GM13977 (cell line): ENCODE results near the gene COL11A1.

Experiments used
- DNase-seq: peaks from one replicate; pipeline ENCODE4 v3.0.0; 2012; ENCODE audit warnings: low spot score
- in situ Hi-C: fragments of 300-500 bp; cut with MboI; formaldehyde crosslinking; loops from one replicate; pipeline ENCODE4 v1.12.0; 2022; ENCODE audit warnings: low sequenced_read_pairs, low pct_unique_long_range_greater_than_20kb, mixed read lengths, inconsistent platforms; ENCODE audit not compliant: unreplicated experiment
- TF ChIP-seq, protein P1 (sequence below): IDR thresholded peaks from 2 replicates; pipeline ENCODE4 v1.5.1; 2012; ENCODE audit warnings: mild to moderate bottlenecking, control low read depth; ENCODE audit not compliant: insufficient read depth; ENCODE audit errors: extremely low read depth, missing control alignments

The COL11A1 gene

DNA sequence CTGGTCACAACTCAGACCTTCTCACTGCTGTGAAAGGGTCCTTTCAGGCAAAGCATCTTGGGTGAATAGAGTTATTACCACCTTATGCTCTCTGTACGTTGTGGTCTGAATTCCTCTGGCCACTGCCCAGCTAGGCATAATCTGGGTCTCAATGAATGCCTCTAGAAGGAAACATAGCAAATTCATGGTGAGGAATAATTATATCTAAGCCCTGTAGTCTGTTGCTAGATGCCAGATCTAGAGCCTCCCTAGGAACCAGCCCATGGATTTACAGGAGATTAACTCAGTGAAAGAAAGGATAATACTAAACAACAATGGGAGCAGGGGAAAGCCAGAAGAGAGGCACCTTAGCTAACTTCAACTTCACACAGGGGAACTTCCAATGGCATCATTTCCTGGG is 2.4 kb upstream of the COL11A1 start:
- TF ChIP-seq, protein P1, sequence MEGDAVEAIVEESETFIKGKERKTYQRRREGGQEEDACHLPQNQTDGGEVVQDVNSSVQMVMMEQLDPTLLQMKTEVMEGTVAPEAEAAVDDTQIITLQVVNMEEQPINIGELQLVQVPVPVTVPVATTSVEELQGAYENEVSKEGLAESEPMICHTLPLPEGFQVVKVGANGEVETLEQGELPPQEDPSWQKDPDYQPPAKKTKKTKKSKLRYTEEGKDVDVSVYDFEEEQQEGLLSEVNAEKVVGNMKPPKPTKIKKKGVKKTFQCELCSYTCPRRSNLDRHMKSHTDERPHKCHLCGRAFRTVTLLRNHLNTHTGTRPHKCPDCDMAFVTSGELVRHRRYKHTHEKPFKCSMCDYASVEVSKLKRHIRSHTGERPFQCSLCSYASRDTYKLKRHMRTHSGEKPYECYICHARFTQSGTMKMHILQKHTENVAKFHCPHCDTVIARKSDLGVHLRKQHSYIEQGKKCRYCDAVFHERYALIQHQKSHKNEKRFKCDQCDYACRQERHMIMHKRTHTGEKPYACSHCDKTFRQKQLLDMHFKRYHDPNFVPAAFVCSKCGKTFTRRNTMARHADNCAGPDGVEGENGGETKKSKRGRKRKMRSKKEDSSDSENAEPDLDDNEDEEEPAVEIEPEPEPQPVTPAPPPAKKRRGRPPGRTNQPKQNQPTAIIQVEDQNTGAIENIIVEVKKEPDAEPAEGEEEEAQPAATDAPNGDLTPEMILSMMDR = no peak
- in situ Hi-C loops = loop anchor here (25.0 kb wide), 1 partner anchor 402 kb away; no protein-coding TSS in a partner anchor
- no peak for DNase-seq

DNA sequence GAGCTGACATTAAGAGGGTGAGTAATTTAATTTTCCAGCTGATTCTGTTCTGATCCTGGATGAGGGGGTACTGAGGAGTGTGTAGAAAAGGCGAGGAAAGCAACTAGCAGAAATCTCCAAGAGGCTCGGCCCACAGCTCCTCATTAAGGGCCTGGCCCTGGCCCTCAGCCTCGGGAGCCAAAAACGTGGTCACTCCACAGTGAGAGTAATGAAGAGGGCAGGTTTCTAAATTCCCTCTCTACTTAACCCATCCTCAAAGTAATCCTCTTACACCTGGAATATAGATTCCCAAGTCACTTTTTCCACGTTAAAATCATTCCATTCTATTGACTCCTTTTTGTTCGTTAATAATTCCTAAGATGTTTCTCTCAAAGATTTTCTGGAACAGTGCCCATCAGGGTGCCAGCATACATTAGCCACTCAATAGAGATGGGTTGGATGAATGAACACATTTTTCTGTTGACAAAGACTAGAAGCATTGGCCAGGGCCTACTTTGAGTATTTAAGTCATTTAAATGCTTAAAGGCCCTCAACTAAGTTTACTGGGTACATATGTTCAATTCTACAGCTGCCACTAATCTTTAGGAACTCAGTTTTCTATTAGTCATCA is 1.1 kb upstream of the COL11A1 start:
- TF ChIP-seq, protein P1 = no peak
- in situ Hi-C loops = loop anchor here (25.0 kb wide), 1 partner anchor 403 kb away; no protein-coding TSS in a partner anchor
- no peak for DNase-seq

DNA sequence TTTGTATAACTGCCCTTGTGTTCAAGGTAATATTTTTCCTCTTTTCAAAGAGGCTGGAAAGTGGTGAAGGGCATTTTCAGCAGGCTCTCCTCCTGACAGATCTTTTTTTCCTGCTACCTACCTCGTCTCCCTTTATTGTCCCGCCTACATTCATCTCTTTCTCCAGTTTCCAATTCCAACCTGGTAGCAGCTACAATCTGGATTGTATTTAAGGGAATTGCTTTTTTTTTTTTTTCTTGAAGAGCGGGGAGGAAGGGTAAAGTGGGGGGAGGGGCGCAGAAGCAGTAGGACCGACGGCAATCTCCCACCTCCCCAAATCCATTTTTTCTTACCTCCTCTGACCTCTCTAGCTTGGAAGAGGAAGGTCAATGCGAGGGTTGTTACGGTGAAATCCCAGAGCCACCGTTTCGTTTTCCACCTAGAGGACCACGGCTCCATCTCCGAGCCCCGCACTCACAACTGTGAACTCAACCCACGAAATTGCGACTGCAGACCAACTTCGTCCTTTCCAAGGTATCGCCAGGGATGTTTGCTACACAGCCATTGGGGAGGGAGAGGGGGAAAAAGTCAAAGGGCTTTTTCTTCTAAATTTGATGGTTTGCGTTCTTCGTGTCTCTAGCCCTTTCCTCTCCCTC is 464 bp downstream of the COL11A1 start:
- TF ChIP-seq, protein P1 = no peak
- in situ Hi-C loops = loop anchor here (25.0 kb wide), 1 partner anchor 404 kb away; no protein-coding TSS in a partner anchor
- DNase-seq = no peak

DNA sequence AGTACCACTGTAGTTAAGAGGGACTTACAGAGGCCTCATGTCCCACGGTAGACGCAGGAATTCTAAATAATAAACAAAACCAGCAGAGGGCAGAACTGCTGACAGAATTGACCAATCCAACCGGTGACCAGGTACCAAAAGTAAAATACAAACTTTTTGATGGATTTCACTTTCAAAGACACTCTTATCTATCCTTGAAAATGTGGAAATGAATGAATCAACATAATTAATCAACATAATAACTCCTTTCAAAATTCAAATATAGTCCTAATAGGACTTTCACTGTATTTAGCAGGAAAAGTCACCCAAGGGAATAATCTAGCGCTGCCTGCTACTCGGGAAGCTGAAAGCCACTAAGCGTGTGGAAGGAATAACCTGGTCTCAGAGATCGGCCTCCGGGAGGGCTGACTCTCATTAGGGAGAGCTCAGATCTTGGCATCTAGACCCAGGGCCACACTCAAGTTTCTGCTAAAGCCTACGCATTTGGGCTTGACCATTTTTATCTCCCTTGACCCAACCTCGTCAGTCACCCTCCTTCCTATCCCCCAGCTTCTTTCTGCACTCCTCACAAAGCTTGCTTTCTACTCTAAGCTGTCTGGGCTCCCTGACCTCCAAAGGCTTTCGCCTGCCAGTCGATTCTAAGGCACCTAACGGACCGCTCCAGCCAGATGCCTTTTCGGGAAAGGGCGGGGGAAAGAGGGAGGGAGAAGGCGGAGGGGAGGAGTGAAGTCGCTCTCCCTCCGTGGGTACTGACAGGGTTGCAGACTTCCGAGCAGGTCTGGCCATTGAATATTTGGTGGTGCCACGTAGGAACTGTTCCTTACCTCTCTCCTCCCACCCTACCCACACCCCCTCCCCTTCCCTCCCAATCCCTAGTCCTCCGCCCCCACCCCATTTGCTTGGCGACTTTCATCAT is 1.6 kb downstream of the COL11A1 start:
- peak; percentile 34 for DNase-seq
- in situ Hi-C loops = loop anchor here (25.0 kb wide), 1 partner anchor 406 kb away; no protein-coding TSS in a partner anchor
- TF ChIP-seq, protein P1 = peak; percentile 38

DNA sequence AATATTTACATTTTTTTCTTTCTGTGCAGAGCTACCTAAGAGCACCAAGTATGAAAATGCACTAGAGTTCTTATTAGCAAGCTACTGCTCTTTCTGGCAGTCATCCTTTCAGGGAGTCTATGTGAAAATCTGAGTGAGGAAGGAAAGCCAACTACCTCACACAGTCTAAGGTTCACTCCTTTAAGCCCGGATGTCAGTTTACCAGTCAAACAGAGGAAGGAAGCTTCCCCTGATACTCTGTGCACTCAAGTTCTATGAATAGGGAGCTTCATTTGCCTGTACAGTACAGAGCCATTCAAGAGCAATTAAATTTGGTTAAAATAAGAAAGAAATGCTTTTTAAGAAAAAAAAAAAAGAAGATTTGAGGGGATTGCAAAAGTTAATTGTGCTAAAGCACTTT is 6.9 kb downstream of the COL11A1 start:
- TF ChIP-seq, protein P1 = no peak
- no peak for DNase-seq
- in situ Hi-C loops = loop anchor here (25.0 kb wide), 1 partner anchor 411 kb away; no protein-coding TSS in a partner anchor

DNA sequence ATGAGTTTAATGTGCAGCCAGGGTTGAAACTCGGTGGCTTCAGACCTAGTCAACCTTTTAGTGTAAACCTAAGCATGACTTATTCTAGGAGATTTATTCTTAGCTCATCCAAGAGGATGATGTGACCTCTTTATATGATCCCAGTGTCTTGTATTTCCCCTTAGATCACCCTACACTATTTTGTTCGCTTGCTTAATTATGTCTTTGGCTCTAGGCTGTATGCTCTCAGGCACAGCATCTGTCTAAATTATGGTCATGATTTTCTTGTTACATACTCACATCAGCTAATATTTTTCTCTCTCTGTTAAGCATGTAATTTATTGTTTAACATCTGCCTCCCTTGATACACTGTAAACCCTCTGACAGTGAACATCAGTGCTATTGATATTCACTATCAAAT is 19.1 kb downstream of the COL11A1 start:
- DNase-seq = no peak
- TF ChIP-seq, protein P1 = no peak
- in situ Hi-C loops = no loop called here
